ENCODE data around the gene RCE1. TPM values are rescaled to one million over a fixed set of nuclear protein-coding genes. Genes with fewer than 3 reads are reported as not detected.
A peak's percentile ranks its signal among the peaks of the same experiment; 100 is the strongest.

RCE1 gene
- total RNA-seq, 1 experiment from 2014 or later: 52.5 TPM

DNA sequence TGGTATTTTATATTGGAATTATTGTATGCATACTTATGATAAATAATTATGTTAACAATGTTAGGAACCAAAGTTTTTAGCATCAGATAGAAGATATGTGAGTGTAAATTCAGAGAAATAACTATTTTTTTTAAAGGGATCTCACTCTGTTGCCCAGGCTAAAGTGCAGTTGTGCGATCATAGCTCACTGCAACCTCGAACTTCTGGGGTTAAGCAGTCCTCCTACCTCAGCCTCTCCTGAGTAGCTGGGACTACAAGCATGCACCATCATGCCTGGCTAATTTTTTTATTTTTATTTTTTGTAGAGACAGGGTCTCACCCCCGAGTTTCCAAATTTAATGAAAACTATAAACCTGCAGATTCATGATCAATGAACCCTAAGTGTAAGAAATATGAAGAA is 33.6 kb upstream of the RCE1 start:
- no CpG with 5 or more reads among the region's 3 CpGs for WGBS (ENCODE audit: extremely low coverage, insufficient read length, low lambda C conversion rate)
- no peaks in the 10 kb centered on the region for H3K79me2 ChIP-seq (ENCODE audit: insufficient read depth, low read length)
- H2BK5ac ChIP-seq (ENCODE audit: insufficient read length, low read length): no peak overlapping the region
- H4K91ac ChIP-seq (ENCODE audit: insufficient read length, low read depth, low read length): no peak overlapping the region
- no peaks in the 10 kb centered on the region for H3K27me3 ChIP-seq (ENCODE audit: insufficient read depth, low read length)
- no peak overlapping the region for H3K27ac ChIP-seq (ENCODE audit: insufficient read length, low read depth, low read length)
- H3K56ac ChIP-seq (ENCODE audit: insufficient read length, low read depth, low read length): no peak overlapping the region
- H3K14ac ChIP-seq (ENCODE audit: insufficient read depth, low read length): no peak overlapping the region
- TF ChIP-seq, protein P1, sequence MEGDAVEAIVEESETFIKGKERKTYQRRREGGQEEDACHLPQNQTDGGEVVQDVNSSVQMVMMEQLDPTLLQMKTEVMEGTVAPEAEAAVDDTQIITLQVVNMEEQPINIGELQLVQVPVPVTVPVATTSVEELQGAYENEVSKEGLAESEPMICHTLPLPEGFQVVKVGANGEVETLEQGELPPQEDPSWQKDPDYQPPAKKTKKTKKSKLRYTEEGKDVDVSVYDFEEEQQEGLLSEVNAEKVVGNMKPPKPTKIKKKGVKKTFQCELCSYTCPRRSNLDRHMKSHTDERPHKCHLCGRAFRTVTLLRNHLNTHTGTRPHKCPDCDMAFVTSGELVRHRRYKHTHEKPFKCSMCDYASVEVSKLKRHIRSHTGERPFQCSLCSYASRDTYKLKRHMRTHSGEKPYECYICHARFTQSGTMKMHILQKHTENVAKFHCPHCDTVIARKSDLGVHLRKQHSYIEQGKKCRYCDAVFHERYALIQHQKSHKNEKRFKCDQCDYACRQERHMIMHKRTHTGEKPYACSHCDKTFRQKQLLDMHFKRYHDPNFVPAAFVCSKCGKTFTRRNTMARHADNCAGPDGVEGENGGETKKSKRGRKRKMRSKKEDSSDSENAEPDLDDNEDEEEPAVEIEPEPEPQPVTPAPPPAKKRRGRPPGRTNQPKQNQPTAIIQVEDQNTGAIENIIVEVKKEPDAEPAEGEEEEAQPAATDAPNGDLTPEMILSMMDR (conservative IDR thresholded peaks at IDR 0.05): no peak
- H4K5ac ChIP-seq (ENCODE audit: insufficient read length, low read depth, low read length): no peak overlapping the region
- H3K27me3 Mint-ChIP-seq (ENCODE audit: low read depth): no peaks in the 10 kb centered on the region
- H3K27ac Mint-ChIP-seq: peak overlapping the region in 2 of 3 experiments; percentile 82 to 96; a peak in 3 of 7 replicates
- H3K4me2 ChIP-seq (ENCODE audit: insufficient read depth, insufficient read length, low read length): no peak overlapping the region
- H3T11ph ChIP-seq (ENCODE audit: low read length): no peak overlapping the region
- H3K9me3 Mint-ChIP-seq: peaks cover 2 to 4% of the 10 kb centered on the region in 2 experiments; a peak in 3 of 5 replicates
- no peaks in the 10 kb centered on the region for H3K9me3 ChIP-seq (ENCODE audit: control insufficient read depth, low read depth, low read length)
- no peak overlapping the region for H3K4ac ChIP-seq (ENCODE audit: low read depth, low read length)
- H3K4me1 Mint-ChIP-seq: peaks cover 37 to 44% of the 10 kb centered on the region in 2 experiments
- H2BK15ac ChIP-seq (ENCODE audit: low read depth, low read length): no peak overlapping the region
- no peaks in the 10 kb centered on the region for H3K23me2 ChIP-seq (ENCODE audit: insufficient read length, low read depth, low read length, poor library complexity, severe bottlenecking)
- H4K8ac ChIP-seq (replicated peaks; ENCODE audit: insufficient read length, low read depth, low read length): no peak overlapping the region
- no peak overlapping the region for H3K18ac ChIP-seq (ENCODE audit: insufficient read length, low read depth, low read length)
- H4K20me1 ChIP-seq (ENCODE audit: control insufficient read depth, insufficient read depth, insufficient read length): no peaks in the 10 kb centered on the region
- H3K36me3 Mint-ChIP-seq (ENCODE audit: insufficient read depth in 1 of 3, low read depth in 3 of 3): peaks cover 2 to 56% (median 36%) of the 10 kb centered on the region in 3 experiments; a peak in 5 of 7 replicates
- H2BK20ac ChIP-seq (ENCODE audit: low read depth, low read length, poor library complexity, severe bottlenecking): no peak overlapping the region
- H3K23ac ChIP-seq (ENCODE audit: insufficient read length, low read depth, low read length): no peak overlapping the region
- DNase-seq: no peak
- no peak overlapping the region for H2AFZ ChIP-seq (ENCODE audit: low read length)
- no peak overlapping the region for H2BK120ac ChIP-seq (ENCODE audit: low read depth, low read length, poor library complexity, severe bottlenecking)
- no peak overlapping the region for H2BK12ac ChIP-seq (ENCODE audit: insufficient read length, low read depth, low read length)
- H3K4me1 ChIP-seq (ENCODE audit: insufficient read depth, low read length): peaks cover 4% of the 10 kb centered on the region; the same call in 1 of the 2 replicates
- no peak overlapping the region for H2AK5ac ChIP-seq (ENCODE audit: insufficient read length, low read length)
- H3K4me3 Mint-ChIP-seq: no peak overlapping the region
- H3K9ac ChIP-seq (ENCODE audit: extremely low read depth, insufficient read length, low read length): no peak overlapping the region
- no peaks in the 10 kb centered on the region for H3K79me1 ChIP-seq (ENCODE audit: insufficient read depth, low read depth, low read length, poor library complexity, severe bottlenecking)
